ENCODE data around the gene DAP3.
"Not testable (repeated sequence)": the region's sequence is repeated elsewhere in the genome, so short reads cannot be mapped to it uniquely, and the experiment has no call there.

DAP3 gene

GRCh38 chr1:155697046-155697445 is 8.2 kb downstream of the DAP3 start:
- TF ChIP-seq POLR2A (IDR thresholded peaks at IDR 0.05; ENCODE audit: low read length), result no peak
- no peak for TF ChIP-seq GATA1 (IDR thresholded peaks at IDR 0.05; ENCODE audit: low read depth, low read length)

DNA sequence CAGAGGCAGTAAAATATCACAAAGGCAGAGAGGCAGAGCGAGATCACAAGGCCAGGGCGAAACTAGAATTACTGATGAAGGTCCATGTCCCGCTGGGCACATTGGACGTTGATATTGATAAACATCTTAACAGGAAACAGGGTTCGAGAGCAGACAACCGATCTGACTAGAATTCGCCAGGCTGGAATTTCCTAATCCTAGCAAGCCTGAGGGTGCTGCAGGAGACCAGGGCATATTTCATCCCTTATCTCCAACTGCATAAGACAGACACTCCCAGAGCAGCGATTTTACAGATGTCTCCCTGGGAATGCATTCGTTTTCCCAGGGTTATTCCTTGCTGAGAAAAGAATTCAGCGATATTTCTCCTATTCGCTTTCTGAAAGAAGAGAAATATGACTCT is 8.7 kb downstream of the DAP3 start:
- peak in 1 of 2 experiments; percentile 19 for DNase-seq

More at GRCh38 chr1:155697046-155697445, 8.2 kb downstream of the DAP3 start:
- DNase-seq, result no peak

DNA sequence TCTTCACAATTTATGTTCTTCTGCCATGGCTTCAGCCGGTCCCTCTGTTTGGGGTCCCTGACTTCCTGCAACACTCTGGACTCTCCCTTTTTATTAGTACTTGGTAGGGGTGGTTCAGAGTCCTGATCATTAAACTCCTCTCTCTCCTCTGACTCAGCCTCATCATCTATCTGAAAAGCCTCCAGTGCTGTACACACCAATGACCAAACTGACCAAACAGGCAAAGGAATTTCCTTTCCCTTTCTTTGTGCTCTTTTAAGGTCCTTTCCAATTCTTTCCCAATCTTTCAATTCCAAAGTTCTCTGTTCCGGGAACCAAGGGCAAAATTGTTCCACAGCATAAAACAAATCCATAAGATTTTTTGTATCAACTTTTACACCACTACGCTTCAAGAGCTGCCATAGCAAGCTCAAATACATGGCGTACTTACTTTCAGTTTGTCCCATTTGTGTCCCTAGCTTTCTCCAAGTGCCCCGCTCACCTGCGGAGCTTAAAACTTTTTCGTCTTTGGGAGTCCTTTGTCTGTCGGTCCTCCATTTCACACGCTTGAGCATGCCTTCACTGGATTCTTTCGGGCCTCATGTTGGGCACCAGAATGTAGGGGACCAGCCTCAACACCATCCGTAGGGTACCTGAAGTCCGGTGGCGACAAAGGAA is 9.6 kb downstream of the DAP3 start:
- no peak for TF ChIP-seq GATA1 (IDR thresholded peaks at IDR 0.05; ENCODE audit: low read depth, low read length)
- no peak for DNase-seq

- peak; percentile 52 to 89 for DNase-seq
These were observed 10.2 kb downstream of the DAP3 start for GRCh38 chr1:155699062-155699461.

DNA sequence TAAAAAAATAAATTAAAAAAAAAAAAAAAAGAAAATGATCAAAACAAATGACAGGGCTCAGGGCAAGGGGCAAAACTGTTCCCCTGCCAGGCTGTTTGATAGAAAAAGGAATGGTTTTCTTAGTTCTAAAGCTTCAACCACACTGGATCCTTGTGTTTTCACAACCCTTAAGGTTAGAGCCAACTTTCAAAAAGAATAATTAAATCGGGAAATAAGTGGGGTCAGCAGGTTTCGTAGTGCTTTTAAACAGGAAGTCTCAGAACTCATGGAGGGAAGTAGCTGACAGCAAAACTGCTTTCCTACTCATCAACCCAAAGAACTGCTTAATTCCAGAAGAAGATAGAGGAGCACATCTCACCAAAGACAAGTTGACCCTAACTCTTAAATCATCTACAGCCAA is 12.8 kb downstream of the DAP3 start:
- DNase-seq, result not testable (repeated sequence)

DNA sequence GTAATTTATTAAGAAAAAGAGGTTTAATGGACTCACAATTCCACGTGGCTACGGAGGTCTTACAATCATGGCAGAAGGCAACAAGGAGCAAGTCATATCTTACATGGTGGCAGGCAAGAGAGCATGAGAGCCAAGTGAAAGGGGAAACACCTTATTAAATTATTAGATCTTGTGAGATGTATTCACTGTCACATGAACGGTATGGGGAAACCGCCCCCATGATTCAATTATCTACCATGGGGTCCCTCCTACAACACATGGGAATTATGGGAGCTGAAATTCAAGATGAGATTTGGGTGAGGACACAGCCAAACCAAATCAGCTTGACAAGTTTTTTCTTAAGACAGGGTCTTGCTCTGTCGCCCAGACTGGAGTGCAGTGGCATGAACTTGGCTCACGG is 14.3 kb downstream of the DAP3 start:
- no peak for DNase-seq
- TF ChIP-seq GATA1 (IDR thresholded peaks at IDR 0.05; ENCODE audit: low read depth, low read length), result no peak
- no peak for TF ChIP-seq POLR2A (IDR thresholded peaks at IDR 0.05; ENCODE audit: low read length)

- DNase-seq, result not testable (repeated sequence)
These were observed 15.5 kb downstream of the DAP3 start for GRCh38 chr1:155704414-155704813.

GRCh38 chr1:155706139-155706538 is 17.2 kb downstream of the DAP3 start:
- TF ChIP-seq GATA1 (IDR thresholded peaks at IDR 0.05; ENCODE audit: low read depth, low read length), result no peak
- TF ChIP-seq POLR2A (IDR thresholded peaks at IDR 0.05; ENCODE audit: low read length), result no peak
- no peak for DNase-seq

GRCh38 chr1:155709391-155709790 is 20.5 kb downstream of the DAP3 start:
- no peak for TF ChIP-seq POLR2A (IDR thresholded peaks at IDR 0.05; ENCODE audit: low read length)
- no peak for TF ChIP-seq GATA1 (IDR thresholded peaks at IDR 0.05; ENCODE audit: low read depth, low read length)
- DNase-seq, result no peak

- not testable (repeated sequence) for DNase-seq
These were observed 22.6 kb downstream of the DAP3 start for GRCh38 chr1:155711457-155711856.

DNA sequence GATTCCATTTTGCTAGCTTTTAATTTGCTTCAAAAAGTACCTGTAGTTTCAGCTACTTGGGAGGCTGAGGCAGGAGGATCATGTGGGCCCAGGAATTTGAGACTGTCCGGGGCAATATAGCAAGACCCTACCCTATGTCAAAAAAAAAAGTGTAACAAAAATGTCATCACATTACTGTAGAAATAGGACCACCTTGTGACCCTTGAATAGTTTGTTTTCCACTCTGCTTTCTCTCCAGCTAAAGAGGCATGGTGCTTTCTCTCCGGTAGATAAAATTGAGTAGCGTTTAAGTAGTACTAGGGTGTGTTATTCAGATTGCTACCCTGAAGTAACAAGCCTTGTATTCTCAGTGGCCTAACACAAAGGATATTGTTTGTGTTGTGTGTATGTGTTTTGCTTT is 23.7 kb downstream of the DAP3 start:
- peak; percentile 36 to 40 for DNase-seq

DNA sequence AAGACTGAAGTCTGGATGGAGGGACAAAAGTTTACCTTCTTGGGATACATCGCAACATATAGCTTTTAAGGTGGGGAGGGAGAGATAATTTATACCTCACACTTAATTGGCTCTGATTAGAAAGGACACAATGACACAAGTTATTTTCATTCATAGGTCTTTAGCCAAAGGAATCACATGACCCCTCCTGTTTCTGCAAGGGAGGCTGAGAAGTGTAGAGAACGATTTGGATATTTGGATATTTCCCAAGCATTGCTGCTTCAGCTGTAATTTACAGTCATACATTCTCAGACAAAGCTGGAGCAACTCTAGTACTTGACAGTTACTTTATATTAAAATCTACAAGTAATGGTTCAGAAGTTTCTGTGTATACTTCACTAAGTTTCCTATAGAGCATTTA is 24.2 kb downstream of the DAP3 start:
- TF ChIP-seq GATA1 (IDR thresholded peaks at IDR 0.05; ENCODE audit: low read depth, low read length), result no peak
- TF ChIP-seq POLR2A (IDR thresholded peaks at IDR 0.05; ENCODE audit: low read length), result no peak
- DNase-seq, result no peak

DNA sequence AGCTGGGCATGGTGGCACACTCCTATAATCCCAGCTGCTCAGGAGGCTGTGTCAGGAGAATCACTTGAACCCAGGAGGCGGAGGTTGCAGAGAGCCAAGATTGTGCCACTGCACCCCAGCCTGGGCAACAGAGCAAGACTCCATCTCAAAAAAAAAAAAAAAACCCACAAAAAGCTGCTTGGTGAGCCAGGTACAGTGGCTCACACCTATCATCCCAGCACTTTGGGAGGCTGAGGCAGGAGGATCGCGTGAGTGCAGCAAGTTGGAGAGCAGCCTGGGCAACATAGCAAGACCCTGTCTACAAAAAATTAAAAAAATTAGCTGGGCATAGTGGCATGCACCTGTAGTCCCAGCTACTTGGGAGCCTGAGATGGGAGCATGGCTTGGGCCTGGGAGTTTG is 26.2 kb downstream of the DAP3 start:
- DNase-seq, result not testable (repeated sequence)

DNA sequence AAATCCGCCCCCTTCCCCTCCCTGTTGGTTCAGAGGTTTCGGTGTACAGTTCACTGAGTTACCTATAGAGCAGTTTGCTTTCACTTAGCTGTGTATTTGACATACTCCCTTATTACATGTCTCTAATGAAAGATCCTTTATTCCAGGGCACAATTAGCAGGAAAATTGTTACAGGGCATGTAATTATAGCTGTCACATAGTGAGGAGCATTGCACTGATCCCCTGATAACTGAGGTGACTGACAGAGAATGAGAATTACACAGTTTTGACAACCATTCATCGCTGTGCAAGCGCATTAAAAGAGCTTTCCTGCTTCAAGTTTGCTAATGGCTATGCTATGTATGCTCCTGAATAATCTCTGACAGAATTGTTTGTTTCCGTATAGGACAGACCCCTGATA is 26.9 kb downstream of the DAP3 start:
- TF ChIP-seq GATA1 (IDR thresholded peaks at IDR 0.05; ENCODE audit: low read depth, low read length) (no peak), POLR2A (IDR thresholded peaks at IDR 0.05; ENCODE audit: low read length) (no peak)
- no peak for DNase-seq

- DNase-seq, result no peak
- TF ChIP-seq GATA1 (IDR thresholded peaks at IDR 0.05; ENCODE audit: low read depth, low read length) (no peak), POLR2A (IDR thresholded peaks at IDR 0.05; ENCODE audit: low read length) (no peak)
These were observed 28.1 kb downstream of the DAP3 start for GRCh38 chr1:155717041-155717440.

GRCh38 chr1:155718524-155719115 is 29.7 kb downstream of the DAP3 start:
- not testable (repeated sequence) for DNase-seq

GRCh38 chr1:155719703-155720102 is 30.8 kb downstream of the DAP3 start:
- no peak for DNase-seq
- TF ChIP-seq GATA1 (IDR thresholded peaks at IDR 0.05; ENCODE audit: low read depth, low read length), result no peak
- TF ChIP-seq POLR2A (IDR thresholded peaks at IDR 0.05; ENCODE audit: low read length), result no peak

Measured in erythroblast (primary cell).